Immature natural killer cell (primary cell): ENCODE measurements around the gene SPRR2A. TPM values are rescaled to one million over a fixed set of nuclear protein-coding genes. Genes with fewer than 3 reads are reported as not detected.

ENCODE experiments used
- polyA plus RNA-seq, 3 donors: library from polyadenylated mRNA; unstranded; fragments of 300-500 nt; fragmentation: Illumina TruSeq; gene quantifications; one replicate each; pipeline ENCODE4 v1.2.3, GENCODE V29; 2021

The SPRR2A gene
- polyA plus RNA-seq, 3 donors from 2014 or later: not detected

Other genes with a start within 250 kb of the SPRR2A start
- not detected for gene LCE1B, start 245.5 kb downstream of the SPRR2A start, polyA plus RNA-seq
- not detected for gene LCE1A, start 230.0 kb downstream of the SPRR2A start, polyA plus RNA-seq
- not detected for gene LCE6A, start 214.7 kb downstream of the SPRR2A start, polyA plus RNA-seq
- not detected for gene LCE7A, start 197.5 kb downstream of the SPRR2A start, polyA plus RNA-seq
- not detected for gene SMCP, start 179.2 kb downstream of the SPRR2A start, polyA plus RNA-seq
- not detected for gene IVL, start 149.0 kb downstream of the SPRR2A start, polyA plus RNA-seq
- not detected for gene SPRR5, start 110.3 kb downstream of the SPRR2A start, polyA plus RNA-seq
- gene SPRR4, start 86.9 kb downstream of the SPRR2A start, polyA plus RNA-seq: not detected
- not detected for gene SPRR1A, start 73.4 kb downstream of the SPRR2A start, polyA plus RNA-seq
- gene SPRR3, start 55.8 kb downstream of the SPRR2A start, polyA plus RNA-seq: not detected
- not detected for gene SPRR1B, start 26.3 kb downstream of the SPRR2A start, polyA plus RNA-seq
- not detected for gene SPRR2D, start 16.4 kb downstream of the SPRR2A start, polyA plus RNA-seq
- gene SPRR2B, start 14.1 kb upstream of the SPRR2A start, polyA plus RNA-seq: not detected
- gene SPRR2E, start 37.0 kb upstream of the SPRR2A start, polyA plus RNA-seq: not detected
- gene SPRR2F, start 56.0 kb upstream of the SPRR2A start, polyA plus RNA-seq: not detected
- not detected for gene SPRR2G, start 93.4 kb upstream of the SPRR2A start, polyA plus RNA-seq
- gene LELP1, start 145.9 kb upstream of the SPRR2A start, polyA plus RNA-seq: not detected
- gene PRR9, start 160.1 kb upstream of the SPRR2A start, polyA plus RNA-seq: not detected
- not detected for gene LORICRIN, start 202.2 kb upstream of the SPRR2A start, polyA plus RNA-seq